GM19438 (cell line): Measurements from ENCODE around the gene CFD.
"Not testable (repeated sequence)": the region's sequence is repeated elsewhere in the genome, so short reads cannot be mapped to it uniquely, and the experiment has no call there.

Experiments used
- ATAC-seq: cut with Tn5 transposase; IDR thresholded peaks from one replicate; pipeline ENCODE4 v1.9.1; 2021; ENCODE audit warnings: low read depth; ENCODE audit not compliant: unreplicated experiment

Gene CFD

DNA sequence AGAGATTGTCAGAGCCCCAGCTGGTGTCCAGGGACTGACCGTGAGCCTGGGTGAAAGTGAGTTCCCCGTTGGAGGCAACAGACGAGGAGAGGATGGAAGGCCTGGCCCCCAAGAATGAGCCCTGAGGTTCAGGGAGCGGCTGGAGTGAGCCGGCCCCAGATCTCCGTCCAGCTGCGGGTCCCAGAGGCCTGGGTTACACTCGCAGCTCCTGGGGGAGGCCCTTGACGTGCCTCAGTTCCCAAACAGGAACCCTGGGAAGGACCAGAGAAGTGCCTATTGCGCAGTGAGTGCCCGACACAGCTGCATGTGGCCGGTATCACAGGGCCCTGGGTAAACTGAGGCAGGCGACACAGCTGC is 8.5 kb upstream of the CFD start:
- ATAC-seq = no peak

DNA sequence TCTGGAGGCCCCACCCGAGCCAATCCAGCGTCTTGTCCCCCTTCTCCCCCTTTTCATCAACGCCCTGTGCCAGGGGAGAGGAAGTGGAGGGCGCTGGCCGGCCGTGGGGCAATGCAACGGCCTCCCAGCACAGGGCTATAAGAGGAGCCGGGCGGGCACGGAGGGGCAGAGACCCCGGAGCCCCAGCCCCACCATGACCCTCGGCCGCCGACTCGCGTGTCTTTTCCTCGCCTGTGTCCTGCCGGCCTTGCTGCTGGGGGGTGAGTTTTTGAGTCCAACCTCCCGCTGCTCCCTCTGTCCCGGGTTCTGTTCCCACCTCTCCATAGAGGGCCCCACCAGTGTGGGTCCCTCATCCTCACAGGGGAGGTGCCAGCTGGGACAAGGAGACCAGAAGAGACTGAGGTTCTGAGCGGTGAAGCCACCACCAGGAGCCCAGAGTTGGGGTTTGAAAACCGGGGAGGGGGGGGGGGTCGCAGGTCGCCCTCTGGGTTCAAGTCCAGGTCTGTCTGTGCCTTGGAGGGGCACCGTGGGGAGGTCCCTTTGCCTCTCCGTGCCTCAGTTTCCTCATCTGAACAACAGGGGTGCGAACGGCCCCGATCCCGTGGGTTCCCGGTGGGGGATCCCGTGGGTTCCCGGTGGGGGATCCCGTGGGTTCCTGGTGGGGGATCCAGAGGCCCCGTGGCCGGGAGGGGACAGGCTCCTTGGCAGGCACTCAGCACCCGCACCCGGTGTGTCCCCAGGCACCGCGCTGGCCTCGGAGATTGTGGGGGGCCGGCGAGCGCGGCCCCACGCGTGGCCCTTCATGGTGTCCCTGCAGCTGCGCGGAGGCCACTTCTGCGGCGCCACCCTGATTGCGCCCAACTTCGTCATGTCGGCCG is 7.1 kb upstream of the CFD start, which contains the start of gene ELANE:
Gene ELANE (plus strand): TSS at position 168 of the 878 bp plus-strand sequence. CDS start 26 bp downstream, at position 194.
- ATAC-seq = no peak

DNA sequence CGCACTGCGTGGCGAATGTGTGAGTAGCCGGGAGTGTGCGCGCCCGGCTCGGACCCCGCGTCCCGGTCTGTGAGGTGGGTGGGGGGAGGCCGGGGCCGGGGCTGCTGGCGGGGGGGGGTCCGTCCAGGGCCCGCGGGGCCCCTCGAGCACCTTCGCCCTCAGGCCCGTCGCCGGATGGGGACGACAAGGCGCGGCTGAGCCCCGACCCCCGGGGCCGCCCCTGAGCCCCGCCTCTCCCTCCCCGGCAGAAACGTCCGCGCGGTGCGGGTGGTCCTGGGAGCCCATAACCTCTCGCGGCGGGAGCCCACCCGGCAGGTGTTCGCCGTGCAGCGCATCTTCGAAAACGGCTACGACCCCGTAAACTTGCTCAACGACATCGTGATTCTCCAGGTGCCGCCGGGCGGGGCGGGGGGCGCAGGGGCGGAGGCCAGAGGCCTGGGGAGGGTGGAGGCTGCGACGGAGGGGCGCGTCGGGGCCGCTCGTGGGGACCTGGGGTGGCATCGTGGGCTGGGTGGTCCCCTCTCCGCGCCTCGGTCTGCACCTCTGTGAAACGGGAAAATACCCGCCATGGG is 6.4 kb upstream of the CFD start:
- no peak for ATAC-seq

DNA sequence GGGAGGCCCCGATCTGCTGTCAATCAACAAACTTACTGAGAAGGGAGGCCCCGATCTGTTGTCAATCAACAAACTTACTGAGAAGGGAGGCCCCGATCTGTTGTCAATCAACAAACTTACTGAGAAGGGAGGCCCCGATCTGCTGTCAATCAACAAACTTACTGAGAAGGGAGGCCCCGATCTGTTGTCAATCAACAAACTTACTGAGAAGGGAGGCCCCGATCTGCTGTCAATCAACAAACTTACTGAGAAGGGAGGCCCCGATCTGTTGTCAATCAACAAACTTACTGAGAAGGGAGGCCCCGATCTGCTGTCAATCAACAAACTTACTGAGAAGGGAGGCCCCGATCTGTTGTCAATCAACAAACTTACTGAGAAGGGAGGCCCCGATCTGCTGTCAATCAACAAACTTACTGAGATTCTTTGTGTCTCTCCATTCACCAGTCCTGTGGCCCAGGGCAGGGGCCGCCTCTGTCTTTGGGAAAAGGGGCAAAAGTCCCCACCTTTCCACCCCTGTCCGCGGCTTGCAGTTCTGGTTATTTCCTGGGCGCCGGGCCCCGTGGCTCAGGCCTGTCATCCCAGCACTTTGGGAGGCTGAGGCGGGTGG is 5.7 kb upstream of the CFD start:
- ATAC-seq = not testable (repeated sequence)

DNA sequence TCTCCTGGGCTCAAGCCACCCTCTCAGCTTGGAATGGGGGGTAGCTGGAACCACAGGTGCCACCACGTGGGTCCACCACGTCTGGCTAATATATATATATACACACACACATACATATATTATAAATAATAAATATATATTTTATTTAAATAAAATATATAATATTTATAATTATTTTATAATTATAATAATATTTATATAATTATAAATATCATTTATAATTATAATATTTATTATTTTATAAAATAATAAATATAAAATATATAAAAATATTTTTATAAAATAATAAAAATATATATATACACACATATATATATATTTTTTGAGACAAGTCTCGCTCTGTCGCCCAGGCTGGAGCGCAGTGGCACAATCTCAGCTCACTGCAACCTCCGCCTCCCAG is 4.9 kb upstream of the CFD start:
- ATAC-seq = no peak

DNA sequence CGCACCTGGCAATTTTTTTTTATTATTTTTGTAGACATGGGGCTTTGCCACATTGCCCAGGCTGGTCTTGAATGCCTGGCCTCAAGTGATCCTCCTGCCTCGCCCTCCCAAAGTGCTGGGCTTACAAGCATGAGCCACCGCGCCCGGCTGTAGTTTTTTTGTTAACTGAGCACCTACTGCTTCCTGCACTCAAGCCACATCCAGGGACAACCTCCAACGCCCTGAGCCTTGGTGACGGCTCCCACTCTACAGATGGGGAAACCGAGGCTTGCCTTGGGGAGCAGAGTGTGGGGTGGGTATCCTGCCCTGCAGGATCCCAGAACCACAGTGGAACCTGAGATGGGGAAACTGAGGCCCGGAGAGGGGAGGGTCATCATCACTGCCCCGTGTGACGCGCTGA is 4.3 kb upstream of the CFD start:
- no peak for ATAC-seq

DNA sequence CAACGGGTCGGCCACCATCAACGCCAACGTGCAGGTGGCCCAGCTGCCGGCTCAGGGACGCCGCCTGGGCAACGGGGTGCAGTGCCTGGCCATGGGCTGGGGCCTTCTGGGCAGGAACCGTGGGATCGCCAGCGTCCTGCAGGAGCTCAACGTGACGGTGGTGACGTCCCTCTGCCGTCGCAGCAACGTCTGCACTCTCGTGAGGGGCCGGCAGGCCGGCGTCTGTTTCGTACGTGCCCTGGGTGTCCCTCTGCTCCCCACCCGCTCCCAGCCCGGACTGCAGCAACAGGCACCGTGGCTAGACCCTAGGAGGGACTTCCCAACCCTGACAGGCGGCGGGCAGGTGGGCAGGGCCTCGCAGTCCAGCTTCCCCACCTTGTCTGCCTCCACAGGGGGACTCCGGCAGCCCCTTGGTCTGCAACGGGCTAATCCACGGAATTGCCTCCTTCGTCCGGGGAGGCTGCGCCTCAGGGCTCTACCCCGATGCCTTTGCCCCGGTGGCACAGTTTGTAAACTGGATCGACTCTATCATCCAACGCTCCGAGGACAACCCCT is 3.8 kb upstream of the CFD start:
- ATAC-seq = no peak

DNA sequence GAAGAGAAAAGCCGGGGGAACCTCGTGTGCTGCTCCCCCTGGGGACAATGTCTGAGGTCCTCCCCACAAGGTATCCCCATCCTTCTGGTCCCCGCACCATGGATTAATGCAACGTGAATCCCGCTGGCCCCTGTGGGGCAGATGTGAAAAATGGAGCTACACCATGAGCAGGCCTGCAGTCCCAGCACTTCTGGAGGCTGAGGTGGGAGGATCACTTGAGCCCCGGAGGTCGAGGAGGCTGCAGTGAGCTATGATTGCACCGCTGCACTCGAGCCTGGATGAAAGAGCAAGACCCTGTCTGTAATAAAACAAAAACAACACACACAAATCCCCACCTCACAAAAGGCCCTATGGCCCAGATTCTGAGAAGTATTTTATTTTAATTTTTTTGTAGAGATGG is 1.2 kb upstream of the CFD start:
- no peak for ATAC-seq

DNA sequence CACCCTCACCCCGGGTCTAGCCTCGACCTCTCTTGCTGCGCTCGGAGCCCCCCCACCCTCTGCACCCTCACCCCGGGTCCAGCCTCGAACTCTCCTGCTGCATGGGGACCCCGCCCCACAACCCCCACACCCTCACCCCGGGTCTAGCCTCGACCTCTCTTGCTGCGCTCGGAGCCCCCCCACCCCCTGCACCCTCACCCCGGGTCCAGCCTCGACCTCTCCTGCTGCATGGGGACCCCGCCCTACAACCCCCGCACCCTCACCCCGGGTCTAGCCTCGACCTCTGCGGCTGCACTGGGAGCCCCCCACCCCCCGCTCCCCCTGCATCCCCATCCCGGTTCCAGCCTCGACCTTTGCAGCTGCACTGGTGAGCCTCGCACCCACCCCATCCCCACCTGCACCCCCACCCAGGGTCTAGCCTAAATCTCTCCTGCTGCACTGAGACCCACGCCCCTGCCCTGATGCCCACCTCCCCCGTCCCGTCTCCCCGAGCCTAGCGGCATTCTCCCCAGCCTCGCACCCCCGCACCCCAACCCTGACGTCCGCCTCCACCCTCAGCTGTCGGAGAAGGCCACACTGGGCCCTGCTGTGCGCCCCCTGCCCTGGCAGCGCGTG is 1.8 kb downstream of the CFD start:
- no peak for ATAC-seq

DNA sequence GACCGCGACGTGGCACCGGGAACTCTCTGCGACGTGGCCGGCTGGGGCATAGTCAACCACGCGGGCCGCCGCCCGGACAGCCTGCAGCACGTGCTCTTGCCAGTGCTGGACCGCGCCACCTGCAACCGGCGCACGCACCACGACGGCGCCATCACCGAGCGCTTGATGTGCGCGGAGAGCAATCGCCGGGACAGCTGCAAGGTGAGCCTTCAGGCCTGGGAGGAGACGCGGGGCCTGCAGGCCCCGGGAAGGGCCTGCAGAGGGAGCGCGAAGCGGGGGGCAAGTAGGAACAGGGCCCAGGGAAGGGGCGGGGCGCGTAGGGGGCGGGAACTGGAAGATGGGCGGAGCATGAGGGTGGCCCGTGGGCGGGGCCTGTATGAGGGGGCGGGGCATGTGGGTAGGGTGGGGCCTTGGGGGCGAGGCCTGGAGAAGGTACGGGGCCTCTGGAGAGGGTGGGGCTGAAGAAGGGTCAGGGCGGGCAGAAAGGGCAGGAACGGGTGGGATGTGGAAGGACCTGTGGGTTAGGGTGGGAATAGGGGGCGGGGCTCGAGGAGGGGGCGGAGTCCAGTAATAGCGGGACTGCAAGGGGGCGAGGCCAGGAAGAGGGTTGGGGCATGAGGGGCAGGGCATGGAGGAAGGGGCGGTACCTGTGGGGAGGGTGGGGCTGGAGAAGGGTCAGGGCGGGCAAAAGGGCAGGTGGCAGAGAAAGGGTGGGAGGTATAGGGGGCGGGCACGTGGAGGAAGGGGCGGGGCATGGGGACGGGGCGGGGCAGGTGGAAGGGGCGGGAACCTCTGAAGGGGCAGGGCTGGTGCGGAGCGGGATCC is 2.5 kb downstream of the CFD start:
- no peak for ATAC-seq

DNA sequence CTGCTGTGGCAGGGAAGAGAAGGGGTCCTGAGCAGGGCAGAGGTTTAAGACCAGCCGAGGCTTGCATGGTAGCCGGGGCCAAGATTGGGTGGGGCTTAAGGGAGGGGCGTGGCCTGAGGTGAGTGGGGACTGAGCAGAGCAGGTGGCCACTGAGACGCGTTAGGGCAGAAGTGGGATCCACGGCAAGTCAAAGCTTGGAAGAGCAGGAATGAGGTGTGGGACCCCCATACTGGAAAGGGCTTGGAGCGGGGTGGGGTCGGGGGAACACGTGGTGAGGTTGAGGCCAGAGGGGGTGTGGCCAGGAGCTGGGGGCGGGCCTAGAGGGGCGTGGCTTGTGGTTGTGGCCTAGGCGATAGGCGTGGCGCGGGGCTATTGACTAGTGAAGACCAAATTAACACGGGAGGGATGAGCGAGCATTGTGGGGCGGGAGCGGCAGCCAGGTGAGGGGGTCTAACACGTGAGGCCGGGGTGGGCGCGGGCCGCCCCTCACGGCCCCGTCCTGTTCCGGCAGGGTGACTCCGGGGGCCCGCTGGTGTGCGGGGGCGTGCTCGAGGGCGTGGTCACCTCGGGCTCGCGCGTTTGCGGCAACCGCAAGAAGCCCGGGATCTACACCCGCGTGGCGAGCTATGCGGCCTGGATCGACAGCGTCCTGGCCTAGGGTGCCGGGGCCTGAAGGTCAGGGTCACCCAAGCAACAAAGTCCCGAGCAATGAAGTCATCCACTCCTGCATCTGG is 3.3 kb downstream of the CFD start:
- ATAC-seq = no peak

DNA sequence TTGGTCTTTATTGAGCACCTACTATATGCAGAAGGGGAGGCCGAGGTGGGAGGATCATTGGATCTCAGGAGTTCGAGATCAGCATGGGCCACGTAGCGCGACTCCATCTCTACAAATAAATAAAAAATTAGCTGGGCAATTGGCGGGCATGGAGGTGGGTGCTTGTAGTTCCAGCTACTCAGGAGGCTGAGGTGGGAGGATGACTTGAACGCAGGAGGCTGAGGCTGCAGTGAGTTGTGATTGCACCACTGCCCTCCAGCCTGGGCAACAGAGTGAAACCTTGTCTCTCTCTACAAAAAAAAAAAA is 3.8 kb downstream of the CFD start:
- ATAC-seq = no peak

DNA sequence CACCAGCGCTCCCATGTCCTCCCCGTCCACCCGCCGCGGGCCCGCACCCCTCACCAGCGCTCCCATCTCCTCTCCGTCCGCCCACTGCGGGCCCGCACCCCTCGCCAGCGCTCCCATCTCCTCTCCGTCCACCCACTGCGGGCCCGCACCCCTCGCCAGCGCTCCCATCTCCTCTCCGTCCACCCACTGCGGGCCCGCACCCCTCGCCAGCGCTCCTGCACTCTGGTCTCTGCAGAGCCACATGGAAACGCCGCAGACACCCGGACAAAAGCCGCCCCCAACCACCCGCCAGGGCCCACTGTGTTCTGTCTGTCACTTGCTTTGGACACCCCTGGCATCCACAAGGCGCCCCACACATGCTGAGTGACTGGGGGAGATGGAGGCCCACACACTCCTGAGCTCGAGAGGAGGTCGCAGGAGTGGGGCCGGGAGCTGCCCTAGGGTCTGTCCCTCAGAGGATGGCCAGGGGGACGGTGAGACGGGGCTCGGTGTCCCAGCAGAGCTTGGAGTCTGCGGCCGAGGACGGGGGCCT is 7.4 kb downstream of the CFD start:
- no peak for ATAC-seq

DNA sequence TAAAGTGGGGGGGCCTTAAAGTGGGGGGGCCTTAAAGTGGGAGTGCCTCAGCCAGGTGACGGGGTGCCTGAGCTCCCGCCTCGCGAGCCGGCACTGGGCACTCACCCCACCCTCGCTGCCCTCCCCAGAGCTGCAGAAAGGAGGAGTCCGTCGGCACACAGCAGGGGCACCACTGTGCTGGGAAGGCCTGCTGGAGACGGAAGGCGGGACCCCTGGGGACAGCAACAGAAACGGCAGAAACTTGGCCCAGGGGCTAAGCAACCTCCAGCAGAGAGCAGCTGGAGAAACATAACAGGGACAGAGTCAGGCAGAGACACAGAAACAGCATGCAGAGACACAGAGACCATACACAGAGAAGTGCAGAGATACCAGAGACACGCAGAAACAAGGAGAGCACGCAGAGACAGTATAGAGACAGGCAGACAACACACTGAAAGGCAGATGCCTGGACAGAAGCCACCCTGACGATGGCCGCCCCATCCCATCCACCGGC is 7.9 kb downstream of the CFD start:
- no peak for ATAC-seq

DNA sequence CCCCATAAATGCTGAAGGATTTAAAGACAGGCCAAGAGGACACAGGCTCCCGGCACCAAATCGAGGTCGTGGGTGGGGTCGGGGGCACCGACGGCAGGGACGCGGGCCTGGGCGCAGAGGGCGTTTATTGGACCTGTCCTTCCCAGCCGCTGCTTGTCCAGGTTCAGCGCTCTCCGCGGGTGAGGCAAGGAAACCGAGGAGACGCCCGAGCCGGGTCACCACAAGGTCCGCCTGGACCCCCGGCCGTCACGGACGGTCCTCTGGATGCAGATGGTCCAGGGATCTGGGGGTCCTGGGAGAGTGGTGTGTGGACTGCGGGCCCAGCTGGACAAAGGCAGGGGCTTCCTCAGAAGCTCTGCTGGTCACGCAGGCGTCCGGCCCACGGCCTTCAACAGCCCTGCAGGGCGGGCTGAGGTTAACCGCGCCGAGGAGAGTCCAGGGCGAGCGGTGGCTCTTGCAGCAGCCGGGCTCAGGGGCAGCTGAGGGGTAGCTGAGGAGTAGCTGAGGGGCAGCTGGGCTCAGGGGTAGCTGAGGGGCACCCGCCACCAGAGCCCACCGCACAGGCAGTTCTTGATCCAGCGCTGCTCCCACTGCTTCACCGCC is 8.5 kb downstream of the CFD start:
- ATAC-seq = no peak

DNA sequence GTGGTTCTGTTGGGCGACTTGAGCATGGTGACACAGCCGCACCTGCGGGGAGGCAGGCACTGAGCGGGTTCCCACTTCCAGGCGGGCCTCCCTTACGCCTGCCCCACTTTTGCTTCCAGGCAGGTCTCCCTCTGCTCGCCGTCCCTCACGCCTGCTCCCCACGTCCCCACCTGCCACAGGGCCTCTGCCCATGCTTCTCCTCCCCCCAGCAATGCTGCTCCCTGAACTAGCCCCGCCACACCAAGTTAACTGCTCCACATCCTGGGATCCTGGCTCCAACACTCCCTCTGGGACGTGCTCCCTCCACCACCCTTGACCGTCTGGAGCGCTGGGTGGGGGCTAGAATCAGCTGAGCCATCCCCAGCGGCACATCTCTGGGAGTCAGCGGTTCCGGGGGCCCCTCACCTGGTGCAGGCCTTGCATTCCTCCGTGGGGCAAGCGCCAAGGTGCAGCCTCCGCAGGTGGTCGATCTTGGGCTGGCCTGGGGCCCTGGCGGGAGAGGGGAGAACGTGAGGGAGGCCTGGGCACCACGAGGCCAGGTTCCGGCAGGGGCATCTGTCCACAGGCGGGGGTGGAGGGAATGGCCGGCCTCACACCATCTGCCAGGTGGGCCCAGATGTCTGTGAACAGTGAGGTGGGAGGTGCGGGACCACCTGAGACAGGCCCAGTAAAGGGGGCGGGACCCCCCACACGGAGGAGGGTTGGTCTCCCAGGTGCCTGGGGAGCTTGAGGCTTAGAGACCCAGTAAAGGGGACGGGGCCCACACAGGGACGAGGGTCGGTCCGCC is 9.2 kb downstream of the CFD start:
- ATAC-seq = no peak

DNA sequence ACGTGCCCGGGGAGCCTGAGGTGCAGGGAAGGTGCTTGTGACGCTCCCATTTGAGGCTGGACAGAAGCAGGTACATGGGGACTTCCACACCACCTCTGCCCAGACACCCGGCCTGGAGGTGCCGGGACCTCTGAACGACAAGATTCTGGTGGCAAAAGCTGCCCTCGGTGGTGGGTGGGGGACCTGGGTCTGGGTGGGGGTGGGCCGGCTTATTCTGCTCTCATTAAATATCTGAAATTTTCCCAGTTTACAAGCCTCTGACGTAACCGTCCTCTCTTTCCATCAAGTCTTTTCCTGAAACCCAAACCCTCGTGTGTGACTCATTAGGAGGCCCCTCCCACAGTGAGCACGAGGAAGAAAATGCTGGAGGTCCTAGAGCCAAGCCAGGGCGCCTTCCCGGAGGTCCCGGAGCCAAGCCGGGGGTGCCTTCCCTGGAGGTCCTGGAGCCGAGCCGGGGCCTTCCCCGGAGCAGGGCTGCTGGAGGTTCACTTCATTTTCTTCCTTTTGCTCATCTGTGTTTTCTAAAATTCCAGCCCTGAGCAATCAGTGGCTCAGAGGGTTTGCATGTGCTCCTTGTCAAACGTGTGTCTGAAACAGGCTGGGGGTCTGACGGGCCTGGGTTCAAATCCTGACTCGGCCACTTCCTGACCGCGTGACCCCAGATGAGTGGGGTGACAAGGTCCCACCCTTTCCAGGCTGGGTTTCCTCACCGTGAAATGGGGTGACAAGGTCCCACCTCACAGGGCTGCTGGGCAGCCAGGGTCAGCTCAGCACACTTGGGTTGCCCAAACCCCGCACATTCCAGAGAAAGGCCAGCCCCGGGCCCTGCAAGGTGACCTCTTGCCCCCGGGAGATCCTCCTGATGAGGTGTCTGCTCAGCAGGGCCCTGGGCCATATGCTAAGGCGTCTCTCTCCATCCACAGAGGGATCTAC is 10.0 kb downstream of the CFD start:
- no peak for ATAC-seq
